GM12878 (cell line): ENCODE measurements around the gene ODC1. TPM values are rescaled to one million over a fixed set of nuclear protein-coding genes. Genes with fewer than 3 reads are reported as not detected.

Experiments
- ATAC-seq: fragments of 200-7000 bp; cut with Tn5 transposase; 3 replicates; pipeline ENCODE4 v1.9.1; 2020; ENCODE audit warnings: mild to moderate bottlenecking, moderate library complexity
- BruUV-seq: library from RNA; stranded (reverse); fragments of 400-500 nt; replicated peaks from 2 replicates; lab custom pipeline; 2021; lab: Mats Ljungman, UMichigan
- CTCF ChIA-PET: fragments of 300-600 bp; sonication (Branson Sonifier 250); formaldehyde crosslinking; extraction: SDS; loops from one replicate; lab custom pipeline; 2021; ENCODE audit warnings: inconsistent platforms; lab: Yijun Ruan, JAX
- POLR2A ChIA-PET: fragments of 350-600 bp; formaldehyde crosslinking; extraction: SDS; loops from one replicate; lab custom pipeline; 2021; ENCODE audit warnings: inconsistent platforms; lab: Charles Lee
- RAD21 ChIA-PET: fragments of 300-600 bp; sonication (Branson Sonifier 250); formaldehyde crosslinking; loops from one replicate; lab custom pipeline; 2023; ENCODE audit warnings: antibody characterized with exemption; ENCODE audit not compliant: unreplicated experiment; lab: Charles Lee
- SMC1A ChIA-PET: fragments of 300-600 bp; sonication (Branson Sonifier 250); formaldehyde crosslinking; loops from one replicate; lab custom pipeline; 2023; ENCODE audit not compliant: unreplicated experiment, uncharacterized antibody; lab: Charles Lee
- DNase-seq: peaks from one replicate; pipeline ENCODE4 v3.0.0-alpha.2; 2011; ENCODE audit warnings: low read depth, low spot score
- FAIRE-seq: peaks from 3 replicates; lab custom pipeline; 2011; peaks lifted over from hg19 to GRCh38; lab: Jason Lieb, UNC
- H2AFZ ChIP-seq: 2 replicates; pipeline ENCODE4 v1.6.0; 2011; ENCODE audit warnings: low read depth, low read length, control low read depth; ENCODE audit not compliant: control insufficient read depth
- H3K27ac ChIP-seq: 2 replicates; pipeline ENCODE4 v1.5.1; 2011; ENCODE audit warnings: control low read depth; ENCODE audit not compliant: control insufficient read depth, insufficient read depth
- H3K27me3 ChIP-seq, 2 experiments: replicated peaks in 1 of 2; 2 replicates each; pipeline versions ENCODE4 v1.6.0 to v1.6.1; 2011; ENCODE audit warnings: low read length in 1 of 2; ENCODE audit not compliant: control insufficient read depth in 2 of 2, insufficient read depth in 2 of 2
- H3K36me3 ChIP-seq, 2 experiments: 2 replicates each; pipeline ENCODE4 v1.5.1; 2011; ENCODE audit warnings: low read length in 1 of 2; ENCODE audit not compliant: control insufficient read depth in 2 of 2, insufficient read depth in 2 of 2
- H3K4me1 ChIP-seq: 2 replicates; pipeline ENCODE4 v1.6.1; 2011; ENCODE audit warnings: mild to moderate bottlenecking, low read length, moderate library complexity, mixed read lengths; ENCODE audit not compliant: control insufficient read depth, insufficient read depth
- H3K4me2 ChIP-seq: 2 replicates; pipeline ENCODE4 v1.6.0; 2011; ENCODE audit warnings: control low read depth; ENCODE audit not compliant: control insufficient read depth, insufficient read depth
- H3K4me3 ChIP-seq: fragments of 200-600 bp; sonication (generic); 2 replicates; pipeline ENCODE4 v1.5.1; 2016
- H3K79me2 ChIP-seq: 2 replicates; pipeline ENCODE4 v1.6.0; 2011; ENCODE audit warnings: low read length; ENCODE audit not compliant: control insufficient read depth, insufficient read depth
- H3K9ac ChIP-seq: 2 replicates; pipeline ENCODE4 v1.8.0; 2011; ENCODE audit warnings: low read length, control low read depth, mixed read lengths; ENCODE audit not compliant: control insufficient read depth, insufficient read depth
- H3K9me3 ChIP-seq: replicated peaks from 3 replicates; pipeline ENCODE4 v1.5.1; 2011; ENCODE audit warnings: mild to moderate bottlenecking, low read length; ENCODE audit not compliant: control insufficient read depth, insufficient read depth
- H4K20me1 ChIP-seq: 2 replicates; pipeline ENCODE4 v1.6.0; 2011; ENCODE audit not compliant: control insufficient read depth, insufficient read depth
- EED ChIP-seq: sonication (generic); IDR thresholded peaks from 2 replicates; pipeline ENCODE4 v1.6.1; 2016; ENCODE audit warnings: antibody characterized with exemption, low read depth
- whole genome bisulfite sequencing: methylation state at CpG from one replicate; pipeline ENCODE4 v1.1.6; 2016; ENCODE audit warnings: low lambda C conversion rate; ENCODE audit not compliant: insufficient replicate concordance, insufficient coverage; ENCODE audit errors: missing lambda C conversion rate; 5-methylcytosine and 5-hydroxymethylcytosine counted together
- in situ Hi-C: fragments of 300-500 bp; cut with MboI; formaldehyde crosslinking; loops from 9 replicates; pipeline ENCODE4 v1.14.3; 2018; ENCODE audit warnings: mixed read lengths
- intact Hi-C: fragments of 100-400 bp; cut with micrococcal nuclease; formaldehyde crosslinking; loops from one replicate; pipeline ENCODE4 v1.14.2; 2022; ENCODE audit not compliant: unreplicated experiment
- polyA plus RNA-seq, 11 experiments: library from polyadenylated mRNA; depleted of rRNA in 4 of 11; unstranded in 6 of 11; stranded (reverse) in 5 of 11; fragments of >200 nt; fragmentation: Nextera tagmentation in 4 of 11; fragmentation: Illumina TruSeq in 1 of 11; extraction: Ambion mirVana in 4 of 11; extraction: Trizol in 1 of 11; gene quantifications; 1 replicate in 1 of 11; 2 replicates in 10 of 11; pipeline versions ENCODE4 v1.2.1 to v1.2.3, GENCODE V29; 2011 to 2016; ENCODE audit warnings: inconsistent platforms in 2 of 11, missing spikeins in 2 of 11, low read depth in 1 of 11
- total RNA-seq, 4 experiments: library from RNA; depleted of rRNA in 3 of 4; stranded (reverse); fragments of >200 nt in 3 of 4; fragmentation: Illumina TruSeq in 1 of 4; extraction: Trizol in 1 of 4; gene quantifications; 2 replicates each; pipeline versions ENCODE4 v1.2.1 to v1.2.3, GENCODE V29; 2013 to 2021
- TF ChIP-seq, protein P1 (sequence below): fragments of 450-650 bp; IDR thresholded peaks from 2 replicates; pipeline ENCODE4 v1.6.1; 2017; ENCODE audit warnings: mild to moderate bottlenecking, moderate library complexity

ODC1 gene
- total and polyA plus RNA-seq, 10 of the 15 experiments (the other 5 are each of a cell fraction or from before 2014, with no cell fraction given), result 68.5 to 441 (median 340) TPM

DNA sequence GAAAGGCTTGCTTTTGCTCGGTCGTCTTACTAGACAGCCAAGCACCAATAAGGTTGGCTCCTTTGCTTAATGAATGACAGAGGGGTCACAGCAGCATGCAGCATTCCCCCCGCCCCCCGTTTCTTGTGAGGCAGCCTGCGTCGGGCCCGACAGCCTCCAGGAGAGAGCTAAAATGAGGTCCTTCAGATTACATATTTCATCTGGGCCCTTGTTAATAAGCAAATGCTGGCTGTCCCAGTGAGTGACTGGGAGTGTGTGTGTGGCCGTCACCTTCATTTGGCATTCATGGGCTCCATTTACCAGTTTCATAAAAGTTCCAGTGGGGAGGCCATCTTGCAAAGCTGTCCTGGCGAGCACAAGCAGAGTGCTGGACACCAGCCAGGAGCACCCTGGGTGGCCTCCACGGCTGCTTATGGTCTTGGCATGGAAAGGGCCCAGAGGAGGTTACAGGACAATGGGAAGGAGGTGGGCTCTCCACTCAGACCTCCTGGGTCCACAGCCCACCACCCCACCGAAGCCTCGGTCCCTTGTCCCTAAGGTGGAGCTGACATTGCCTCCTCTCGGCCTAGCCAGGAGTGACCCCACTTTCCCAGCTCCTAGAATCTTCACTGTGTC lies 37.2 kb downstream of the ODC1 start:
- Histone ChIP-seq H2AFZ (no peak overlapping the region), H3K79me2 (no peaks in the 10 kb centered on the region), H3K4me1 (peaks cover 52% of the 10 kb centered on the region), H3K27ac (peak overlapping the region; percentile 47), H3K4me3 (peak overlapping the region; percentile 34; the same call in 1 of the 2 replicates), H3K9me3 (peaks cover 3% of the 10 kb centered on the region; the same call in 2 of the 3 replicates), H3K4me2 (peak overlapping the region; percentile 69), H4K20me1 (no peaks in the 10 kb centered on the region), H3K9ac (no peak overlapping the region), H3K27me3 (no peaks in the 10 kb centered on the region), H3K36me3 (no peaks in the 10 kb centered on the region; a peak in 1 of 4 replicates)
- intact Hi-C loops, result loop anchor here (1.0 kb wide), 1 partner anchor 24 kb away; no protein-coding TSS in a partner anchor
- in situ Hi-C loops, result no loop called here
- ChIA-PET POLR2A (interaction anchor here (0.6 to 5.1 kb wide), 13 partner anchors 24 to 332 kb away, joined by 3 to 77 read pairs (median 11); partner anchors contain the start of genes HPCAL1 and ODC1), SMC1A (interaction anchor here (0.6 to 7.6 kb wide), 15 partner anchors 20 to 442 kb away, joined by 3 to 112 read pairs (median 17); partner anchors contain the start of genes ODC1 and RRM2), CTCF (interaction anchor here (1.4 to 7.9 kb wide), 13 partner anchors 22 to 335 kb away, joined by 3 to 166 read pairs (median 19); partner anchors contain the start of genes HPCAL1, ODC1 and RRM2), RAD21 (interaction anchor here (1.0 to 6.5 kb wide), 13 partner anchors 22 to 338 kb away, joined by 4 to 181 read pairs (median 49); partner anchors contain the start of genes HPCAL1, ODC1 and RRM2)
- WGBS, result 83% methylated on average over 13 of the region's 13 CpGs
- TF ChIP-seq, protein P1, sequence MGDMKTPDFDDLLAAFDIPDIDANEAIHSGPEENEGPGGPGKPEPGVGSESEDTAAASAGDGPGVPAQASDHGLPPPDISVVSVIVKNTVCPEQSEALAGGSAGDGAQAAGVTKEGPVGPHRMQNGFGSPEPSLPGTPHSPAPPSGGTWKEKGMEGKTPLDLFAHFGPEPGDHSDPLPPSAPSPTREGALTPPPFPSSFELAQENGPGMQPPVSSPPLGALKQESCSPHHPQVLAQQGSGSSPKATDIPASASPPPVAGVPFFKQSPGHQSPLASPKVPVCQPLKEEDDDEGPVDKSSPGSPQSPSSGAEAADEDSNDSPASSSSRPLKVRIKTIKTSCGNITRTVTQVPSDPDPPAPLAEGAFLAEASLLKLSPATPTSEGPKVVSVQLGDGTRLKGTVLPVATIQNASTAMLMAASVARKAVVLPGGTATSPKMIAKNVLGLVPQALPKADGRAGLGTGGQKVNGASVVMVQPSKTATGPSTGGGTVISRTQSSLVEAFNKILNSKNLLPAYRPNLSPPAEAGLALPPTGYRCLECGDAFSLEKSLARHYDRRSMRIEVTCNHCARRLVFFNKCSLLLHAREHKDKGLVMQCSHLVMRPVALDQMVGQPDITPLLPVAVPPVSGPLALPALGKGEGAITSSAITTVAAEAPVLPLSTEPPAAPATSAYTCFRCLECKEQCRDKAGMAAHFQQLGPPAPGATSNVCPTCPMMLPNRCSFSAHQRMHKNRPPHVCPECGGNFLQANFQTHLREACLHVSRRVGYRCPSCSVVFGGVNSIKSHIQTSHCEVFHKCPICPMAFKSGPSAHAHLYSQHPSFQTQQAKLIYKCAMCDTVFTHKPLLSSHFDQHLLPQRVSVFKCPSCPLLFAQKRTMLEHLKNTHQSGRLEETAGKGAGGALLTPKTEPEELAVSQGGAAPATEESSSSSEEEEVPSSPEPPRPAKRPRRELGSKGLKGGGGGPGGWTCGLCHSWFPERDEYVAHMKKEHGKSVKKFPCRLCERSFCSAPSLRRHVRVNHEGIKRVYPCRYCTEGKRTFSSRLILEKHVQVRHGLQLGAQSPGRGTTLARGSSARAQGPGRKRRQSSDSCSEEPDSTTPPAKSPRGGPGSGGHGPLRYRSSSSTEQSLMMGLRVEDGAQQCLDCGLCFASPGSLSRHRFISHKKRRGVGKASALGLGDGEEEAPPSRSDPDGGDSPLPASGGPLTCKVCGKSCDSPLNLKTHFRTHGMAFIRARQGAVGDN, result peak; percentile 10; the same call in 1 of the 2 replicates
- TF ChIP-seq EED, result no peak
- FAIRE-seq (no peak), DNase-seq (no peak), ATAC-seq (no peak)
- TSS peak; percentile 76 for BruUV-seq
